SK-N-SH (cell line): Measurements from ENCODE around the gene RDH14. TPM values are rescaled to one million over a fixed set of nuclear protein-coding genes. Genes with fewer than 3 reads are reported as not detected.
A peak's percentile ranks its signal among the peaks of the same experiment; 100 is the strongest.

Experiments
- CHD2 ChIP-seq: fragments of 150-350 bp; IDR thresholded peaks from 2 replicates; pipeline ENCODE4 v1.6.1; 2018; ENCODE audit warnings: low read length; ENCODE audit not compliant: partially characterized antibody
- CTCF ChIP-seq: fragments of 200-600 bp; sonication (generic); IDR thresholded peaks from 2 replicates; pipeline ENCODE4 v1.6.1; 2017; ENCODE audit warnings: antibody characterized with exemption, mild to moderate bottlenecking, moderate library complexity
- FOSL2 ChIP-seq: IDR thresholded peaks from 2 replicates; pipeline ENCODE4 v1.4.0; 2012; ENCODE audit warnings: low read depth, mild to moderate bottlenecking, moderate library complexity, borderline replicate concordance
- FOXM1 ChIP-seq: IDR thresholded peaks from 2 replicates; pipeline ENCODE4 v1.4.0; 2012; ENCODE audit warnings: low read depth, mild to moderate bottlenecking
- GABPA ChIP-seq: IDR thresholded peaks from 2 replicates; pipeline ENCODE4 v1.4.0; 2012; ENCODE audit warnings: low read depth, mild to moderate bottlenecking
- JUND ChIP-seq: IDR thresholded peaks from 2 replicates; pipeline ENCODE4 v1.4.0; 2012
- MEF2A ChIP-seq: IDR thresholded peaks from 2 replicates; pipeline ENCODE4 v1.4.0; 2012; ENCODE audit warnings: low read depth, borderline replicate concordance
- PBX3 ChIP-seq: IDR thresholded peaks from 2 replicates; pipeline ENCODE4; 2012
- RCOR1 ChIP-seq: fragments of 150-350 bp; IDR thresholded peaks from 2 replicates; pipeline ENCODE4 v1.6.1; 2017; ENCODE audit warnings: antibody characterized with exemption, low read length
- REST ChIP-seq: IDR thresholded peaks from 2 replicates; pipeline ENCODE4 v1.6.1; 2012; ENCODE audit warnings: mild to moderate bottlenecking, low read depth, low read length, moderate library complexity
- RXRA ChIP-seq: IDR thresholded peaks from 2 replicates; pipeline ENCODE4 v1.4.0; 2012; ENCODE audit warnings: low read depth, mild to moderate bottlenecking, borderline replicate concordance
- SIN3A ChIP-seq: IDR thresholded peaks from 2 replicates; pipeline ENCODE4 v1.6.1; 2012; ENCODE audit warnings: low read depth, mild to moderate bottlenecking, low read length, moderate library complexity, borderline replicate concordance
- ZBTB33 ChIP-seq: IDR thresholded peaks from 2 replicates; pipeline ENCODE4 v1.4.0; 2012; ENCODE audit warnings: low read depth, borderline replicate concordance
- polyA plus RNA-seq, 3 experiments: library from polyadenylated mRNA; depleted of rRNA; stranded (reverse); fragments of >200 nt; gene quantifications; 2 replicates each; pipeline ENCODE4 v1.2.3, GENCODE V29; 2012

Gene RDH14
- polyA plus RNA-seq, 1 of the 3 experiments (the other 2 are of a cell fraction): 20.2 TPM

- no peak for TF ChIP-seq REST
- no peak for TF ChIP-seq CHD2
- TF ChIP-seq CTCF: no peak
- TF ChIP-seq SIN3A: 0 out of 2 replicates have a peak, but pooled peaks have one; percentile 14
- peak; percentile 38; the same call in 1 of the 2 replicates for TF ChIP-seq MEF2A
- no peak for TF ChIP-seq FOXM1
- TF ChIP-seq ZBTB33: no peak
- no peak for TF ChIP-seq RXRA
- peak; percentile 70 for TF ChIP-seq PBX3
- no peak for TF ChIP-seq RCOR1
- no peak for TF ChIP-seq GABPA
- peak; percentile 69 for TF ChIP-seq JUND
- TF ChIP-seq FOSL2: peak; percentile 79
These were observed 15.1 kb downstream of the RDH14 start (continued) for GRCh38 chr2:18545384-18545783.
